Body of pancreas (tissue), 4 donors: ENCODE data around the gene DNAI1.
"Not testable (repeated sequence)": the region's sequence is repeated elsewhere in the genome, so short reads cannot be mapped to it uniquely, and the experiment has no call there.

Experiments used
- POLR2A ChIP-seq, 3 donors: fragments of 450-650 bp; IDR thresholded peaks; one replicate each; pipeline ENCODE4 v1.6.1; 2016; ENCODE audit warnings: antibody characterized with exemption in 3 of 3, mild to moderate bottlenecking in 2 of 3
- TF ChIP-seq, protein P1 (sequence below), 7 experiments: fragments of 450-650 bp in 4 of 7; fragments of 200-600 bp in 3 of 7; sonication (generic) in 3 of 7; IDR thresholded peaks; one replicate each; pipeline ENCODE4 v1.5.1; 2016 to 2019; ENCODE audit warnings: antibody characterized with exemption in 7 of 7

DNA sequence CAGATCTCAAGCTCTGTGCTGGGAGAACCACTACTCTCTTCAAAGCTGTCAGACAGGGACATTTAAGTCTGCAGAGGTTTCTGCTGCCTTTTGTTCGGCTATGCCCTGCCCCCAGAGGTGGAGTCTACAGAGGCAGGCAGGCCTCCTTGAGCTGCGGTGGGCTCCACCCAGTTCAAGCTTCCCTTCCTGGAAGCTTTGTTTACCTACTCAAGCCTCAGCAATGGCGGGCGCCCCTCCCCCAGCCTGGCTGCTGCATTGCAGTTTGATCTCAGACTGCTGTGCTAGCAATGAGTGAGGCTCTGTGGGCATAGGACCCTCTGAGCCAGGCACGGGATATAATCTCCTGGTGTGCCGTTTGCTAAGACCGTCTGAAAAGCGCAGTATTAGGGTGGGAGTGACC lies 73.4 kb downstream of the DNAI1 start:
- TF ChIP-seq POLR2A (IDR thresholded peaks at IDR 0.05): not testable (repeated sequence)
- TF ChIP-seq, protein P1, sequence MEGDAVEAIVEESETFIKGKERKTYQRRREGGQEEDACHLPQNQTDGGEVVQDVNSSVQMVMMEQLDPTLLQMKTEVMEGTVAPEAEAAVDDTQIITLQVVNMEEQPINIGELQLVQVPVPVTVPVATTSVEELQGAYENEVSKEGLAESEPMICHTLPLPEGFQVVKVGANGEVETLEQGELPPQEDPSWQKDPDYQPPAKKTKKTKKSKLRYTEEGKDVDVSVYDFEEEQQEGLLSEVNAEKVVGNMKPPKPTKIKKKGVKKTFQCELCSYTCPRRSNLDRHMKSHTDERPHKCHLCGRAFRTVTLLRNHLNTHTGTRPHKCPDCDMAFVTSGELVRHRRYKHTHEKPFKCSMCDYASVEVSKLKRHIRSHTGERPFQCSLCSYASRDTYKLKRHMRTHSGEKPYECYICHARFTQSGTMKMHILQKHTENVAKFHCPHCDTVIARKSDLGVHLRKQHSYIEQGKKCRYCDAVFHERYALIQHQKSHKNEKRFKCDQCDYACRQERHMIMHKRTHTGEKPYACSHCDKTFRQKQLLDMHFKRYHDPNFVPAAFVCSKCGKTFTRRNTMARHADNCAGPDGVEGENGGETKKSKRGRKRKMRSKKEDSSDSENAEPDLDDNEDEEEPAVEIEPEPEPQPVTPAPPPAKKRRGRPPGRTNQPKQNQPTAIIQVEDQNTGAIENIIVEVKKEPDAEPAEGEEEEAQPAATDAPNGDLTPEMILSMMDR (IDR thresholded peaks at IDR 0.05): not testable (repeated sequence)
